ENCODE measurements around the gene SF3A1.
"Not testable (repeated sequence)": the region's sequence is repeated elsewhere in the genome, so short reads cannot be mapped to it uniquely, and the experiment has no call there.

SF3A1 gene

GRCh38 chr22:30356449-30357235, at the start of gene SF3A1, which contains the start of gene CCDC157:
TSS of gene SF3A1 (minus strand) at chr22:30356894. CDS start at chr22:30356792, 102 bp downstream.
TSS of gene CCDC157 (plus strand) at chr22:30357007. CDS start at chr22:30366001, 8,994 bp downstream.
- ATAC-seq (ENCODE audit: low read depth) (peak; percentile 87), DNase-seq (ENCODE audit: low spot score in 2 of 2) (peak; percentile 82 to 86)
- Mint-ChIP-seq H3K4me3 (peak within 1 kb of the TSS; percentile 92), H3K27ac (peak within 1 kb of the TSS; percentile 99), H3K36me3 (peaks cover 18% of the 10 kb centered on the region), H3K4me1 (peaks cover 34% of the 10 kb centered on the region), H3K27me3 (no peaks in the 10 kb centered on the region), H3K9me3 (no peaks in the 10 kb centered on the region)

- Mint-ChIP-seq H3K9me3 (no peaks in the 10 kb centered on the region), H3K36me3 (peaks cover 2% of the 10 kb centered on the region), H3K27me3 (no peaks in the 10 kb centered on the region), H3K27ac (no peak overlapping the region), H3K4me1 (no peaks in the 10 kb centered on the region), H3K4me3 (no peak overlapping the region)
- DNase-seq (ENCODE audit: low spot score in 2 of 2) (no peak), ATAC-seq (ENCODE audit: low read depth) (no peak)
Measured at GRCh38 chr22:30406400-30406799, 49.7 kb upstream of the SF3A1 start.

- H3K27me3 Mint-ChIP-seq: no peaks in the 10 kb centered on the region
- no peak overlapping the region for H3K27ac Mint-ChIP-seq
- no peak for ATAC-seq (ENCODE audit: low read depth)
- peaks cover 2% of the 10 kb centered on the region for H3K36me3 Mint-ChIP-seq
- H3K4me1 Mint-ChIP-seq: no peaks in the 10 kb centered on the region
- no peak overlapping the region for H3K4me3 Mint-ChIP-seq
- H3K9me3 Mint-ChIP-seq: no peaks in the 10 kb centered on the region
- DNase-seq (ENCODE audit: low spot score in 2 of 2): no peak
Measured at GRCh38 chr22:30405731-30406130, 49.0 kb upstream of the SF3A1 start.

- Mint-ChIP-seq H3K9me3 (no peaks in the 10 kb centered on the region), H3K27me3 (no peaks in the 10 kb centered on the region), H3K4me3 (no peak overlapping the region)
Measured at GRCh38 chr22:30404307-30404706, 47.6 kb upstream of the SF3A1 start.

GRCh38 chr22:30402766-30403104, 46.0 kb upstream of the SF3A1 start:
- not testable (repeated sequence) for H3K4me1 Mint-ChIP-seq; ATAC-seq (ENCODE audit: low read depth); H3K27ac Mint-ChIP-seq; H3K27me3 Mint-ChIP-seq; H3K36me3 Mint-ChIP-seq; H3K4me3 Mint-ChIP-seq; DNase-seq (ENCODE audit: low spot score in 2 of 2); H3K9me3 Mint-ChIP-seq

More at GRCh38 chr22:30404307-30404706, 47.6 kb upstream of the SF3A1 start:
- H3K27ac Mint-ChIP-seq: no peak overlapping the region
- H3K4me1 Mint-ChIP-seq: no peaks in the 10 kb centered on the region
- DNase-seq (ENCODE audit: low spot score in 2 of 2): no peak
- ATAC-seq (ENCODE audit: low read depth): no peak
- peaks cover 2% of the 10 kb centered on the region for H3K36me3 Mint-ChIP-seq

- peaks cover 5% of the 10 kb centered on the region for H3K4me1 Mint-ChIP-seq
- no peak overlapping the region for H3K4me3 Mint-ChIP-seq
- no peak overlapping the region for H3K27ac Mint-ChIP-seq
Measured at GRCh38 chr22:30402028-30402765, 45.5 kb upstream of the SF3A1 start.

GRCh38 chr22:30401024-30401423, 44.3 kb upstream of the SF3A1 start:
- H3K27ac Mint-ChIP-seq; H3K9me3 Mint-ChIP-seq; H3K4me3 Mint-ChIP-seq; H3K27me3 Mint-ChIP-seq; DNase-seq (ENCODE audit: low spot score in 2 of 2); ATAC-seq (ENCODE audit: low read depth); H3K36me3 Mint-ChIP-seq; H3K4me1 Mint-ChIP-seq: not testable (repeated sequence)

More at GRCh38 chr22:30402028-30402765, 45.5 kb upstream of the SF3A1 start:
- Mint-ChIP-seq H3K9me3 (no peaks in the 10 kb centered on the region), H3K27me3 (peaks cover 7% of the 10 kb centered on the region), H3K36me3 (peaks cover 2% of the 10 kb centered on the region)
- ATAC-seq (ENCODE audit: low read depth): no peak
- DNase-seq (ENCODE audit: low spot score in 2 of 2): no peak

- Mint-ChIP-seq H3K4me3 (no peak overlapping the region), H3K4me1 (peaks cover 9% of the 10 kb centered on the region), H3K36me3 (no peaks in the 10 kb centered on the region), H3K9me3 (no peaks in the 10 kb centered on the region), H3K27ac (no peak overlapping the region), H3K27me3 (peaks cover 8% of the 10 kb centered on the region)
- ATAC-seq (ENCODE audit: low read depth) (no peak), DNase-seq (ENCODE audit: low spot score in 2 of 2) (no peak)
Measured at GRCh38 chr22:30400159-30400558, 43.5 kb upstream of the SF3A1 start.

- no peak overlapping the region for H3K27ac Mint-ChIP-seq
- H3K9me3 Mint-ChIP-seq: no peaks in the 10 kb centered on the region
- peaks cover 9% of the 10 kb centered on the region for H3K4me1 Mint-ChIP-seq
- no peak for ATAC-seq (ENCODE audit: low read depth)
- no peak for DNase-seq (ENCODE audit: low spot score in 2 of 2)
- H3K36me3 Mint-ChIP-seq: no peaks in the 10 kb centered on the region
- H3K4me3 Mint-ChIP-seq: no peak overlapping the region
- peaks cover 8% of the 10 kb centered on the region for H3K27me3 Mint-ChIP-seq
Measured at GRCh38 chr22:30399718-30400117, 43.0 kb upstream of the SF3A1 start.

- Mint-ChIP-seq H3K27ac (no peak overlapping the region), H3K9me3 (no peaks in the 10 kb centered on the region), H3K4me3 (no peak overlapping the region), H3K36me3 (no peaks in the 10 kb centered on the region), H3K4me1 (peaks cover 9% of the 10 kb centered on the region), H3K27me3 (peaks cover 8% of the 10 kb centered on the region)
- no peak for ATAC-seq (ENCODE audit: low read depth)
- DNase-seq (ENCODE audit: low spot score in 2 of 2): no peak
Measured at GRCh38 chr22:30398685-30399680, 42.3 kb upstream of the SF3A1 start.

GRCh38 chr22:30397656-30398635, 41.3 kb upstream of the SF3A1 start:
- H3K27ac Mint-ChIP-seq: no peak overlapping the region
- H3K4me3 Mint-ChIP-seq: peak overlapping the region; percentile 83
- ATAC-seq (ENCODE audit: low read depth) (no peak), DNase-seq (ENCODE audit: low spot score in 2 of 2) (no peak)
- H3K36me3 Mint-ChIP-seq: no peaks in the 10 kb centered on the region
- peaks cover 12% of the 10 kb centered on the region for H3K4me1 Mint-ChIP-seq
- H3K9me3 Mint-ChIP-seq: no peaks in the 10 kb centered on the region
- H3K27me3 Mint-ChIP-seq: peaks cover 11% of the 10 kb centered on the region

- ATAC-seq (ENCODE audit: low read depth) (peak; percentile 66), DNase-seq (ENCODE audit: low spot score in 2 of 2) (peak; percentile 16 to 38)
- Mint-ChIP-seq H3K27me3 (peaks cover 11% of the 10 kb centered on the region), H3K27ac (peak within 1 kb of the TSS; percentile 79), H3K9me3 (no peaks in the 10 kb centered on the region), H3K4me3 (peak within 1 kb of the TSS; percentile 83), H3K36me3 (no peaks in the 10 kb centered on the region), H3K4me1 (peaks cover 16% of the 10 kb centered on the region)
Measured at GRCh38 chr22:30396871-30397655, 40.4 kb upstream of the SF3A1 start, which contains the start of gene SEC14L2. TSS of gene SEC14L2 (plus strand) at chr22:30397018. CDS start at chr22:30397117, 99 bp downstream.
